Left renal pelvis (tissue), 4 donors: ENCODE data around the gene AKT2. TPM values are rescaled to one million over a fixed set of nuclear protein-coding genes. Genes with fewer than 3 reads are reported as not detected.

Experiments
- DNase-seq, 4 donors: peaks; one replicate each; pipeline ENCODE4 v3.0.0-alpha.2; 2013; ENCODE audit warnings: low read depth in 4 of 4, low spot score in 3 of 4
- polyA plus RNA-seq, 4 donors: library from polyadenylated mRNA; unstranded; fragments of 120-200 nt; gene quantifications; one replicate each; pipeline ENCODE4 v1.2.1, GENCODE V29; 2013; ENCODE audit not compliant: insufficient read length in 4 of 4

Gene AKT2
- polyA plus RNA-seq, 4 donors, result 139 to 203 (median 168) TPM

DNA sequence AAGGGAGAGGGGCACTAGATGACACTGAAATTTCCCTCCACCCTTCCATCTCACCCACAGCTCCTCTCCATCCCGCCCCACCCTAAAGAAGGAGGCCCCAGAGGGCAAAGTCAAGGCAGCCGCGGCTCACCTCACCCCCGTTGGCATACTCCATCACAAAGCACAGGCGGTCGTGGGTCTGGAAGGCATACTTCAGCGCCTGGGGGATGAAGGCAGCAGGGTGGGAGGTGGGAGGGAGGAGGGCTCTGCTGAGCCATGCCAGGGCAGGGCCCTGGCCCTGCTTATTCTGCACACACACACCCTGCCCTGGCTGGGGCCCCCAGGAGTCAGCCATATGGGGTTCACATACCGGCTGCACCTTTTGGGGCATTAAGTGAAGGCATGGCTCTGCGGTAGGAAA, 46.4 kb downstream of the AKT2 start:
- DNase-seq, result no peak

DNA sequence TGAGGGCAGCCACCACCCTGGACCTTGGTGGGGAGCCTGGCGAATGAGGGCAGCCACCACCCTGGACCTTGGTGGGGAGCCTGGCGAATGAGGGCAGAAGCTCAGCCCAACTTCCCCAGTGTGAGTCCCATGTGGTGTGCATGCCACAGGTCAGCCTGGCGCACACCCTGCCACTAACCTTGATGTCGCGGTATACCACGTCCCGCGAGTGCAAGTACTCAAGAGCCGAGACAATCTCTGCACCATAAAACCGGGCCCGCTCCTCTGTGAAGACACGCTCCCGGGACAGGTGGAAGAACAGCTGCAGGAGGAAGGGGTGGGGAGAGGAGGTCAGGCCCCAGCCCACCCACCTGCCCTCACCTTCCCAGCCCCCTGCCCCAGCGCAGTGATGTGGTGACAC, 47.4 kb downstream of the AKT2 start:
- no peak for DNase-seq

DNA sequence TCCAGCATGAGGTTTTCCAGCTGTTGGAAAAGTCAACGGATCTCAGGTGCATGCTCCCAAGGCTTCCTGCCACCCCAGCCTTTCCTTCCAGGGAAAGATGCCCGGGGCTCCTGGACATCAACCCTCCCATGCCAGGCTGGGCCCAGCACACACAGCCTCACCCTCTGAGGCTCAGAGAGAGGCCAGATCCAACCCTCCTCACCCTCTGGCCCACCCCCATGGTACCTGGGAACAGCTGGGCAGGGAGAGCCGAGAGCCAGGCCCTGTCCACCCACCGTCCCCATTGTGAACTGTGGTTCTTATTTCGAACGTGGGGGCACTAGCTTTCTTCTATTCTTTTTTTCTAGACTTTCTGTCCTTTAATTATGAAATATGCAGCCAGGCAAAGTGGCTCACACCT, 48.8 kb downstream of the AKT2 start:
- no peak for DNase-seq

DNA sequence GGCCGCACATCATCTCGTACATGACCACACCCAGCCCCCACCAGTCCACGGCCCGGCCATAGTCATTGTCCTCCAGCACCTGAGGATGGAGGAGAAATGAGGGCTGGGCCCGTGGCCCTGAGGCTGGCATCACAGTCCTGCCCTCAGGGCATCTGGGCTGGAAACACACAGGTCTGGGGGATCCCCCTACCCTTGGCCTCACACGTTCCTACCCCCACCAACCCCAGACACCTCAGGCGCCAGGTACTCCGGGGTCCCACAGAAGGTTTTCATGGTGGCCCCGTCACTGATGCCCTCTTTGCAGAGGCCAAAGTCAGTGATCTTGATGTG, 49.2 kb downstream of the AKT2 start:
- no peak for DNase-seq

DNA sequence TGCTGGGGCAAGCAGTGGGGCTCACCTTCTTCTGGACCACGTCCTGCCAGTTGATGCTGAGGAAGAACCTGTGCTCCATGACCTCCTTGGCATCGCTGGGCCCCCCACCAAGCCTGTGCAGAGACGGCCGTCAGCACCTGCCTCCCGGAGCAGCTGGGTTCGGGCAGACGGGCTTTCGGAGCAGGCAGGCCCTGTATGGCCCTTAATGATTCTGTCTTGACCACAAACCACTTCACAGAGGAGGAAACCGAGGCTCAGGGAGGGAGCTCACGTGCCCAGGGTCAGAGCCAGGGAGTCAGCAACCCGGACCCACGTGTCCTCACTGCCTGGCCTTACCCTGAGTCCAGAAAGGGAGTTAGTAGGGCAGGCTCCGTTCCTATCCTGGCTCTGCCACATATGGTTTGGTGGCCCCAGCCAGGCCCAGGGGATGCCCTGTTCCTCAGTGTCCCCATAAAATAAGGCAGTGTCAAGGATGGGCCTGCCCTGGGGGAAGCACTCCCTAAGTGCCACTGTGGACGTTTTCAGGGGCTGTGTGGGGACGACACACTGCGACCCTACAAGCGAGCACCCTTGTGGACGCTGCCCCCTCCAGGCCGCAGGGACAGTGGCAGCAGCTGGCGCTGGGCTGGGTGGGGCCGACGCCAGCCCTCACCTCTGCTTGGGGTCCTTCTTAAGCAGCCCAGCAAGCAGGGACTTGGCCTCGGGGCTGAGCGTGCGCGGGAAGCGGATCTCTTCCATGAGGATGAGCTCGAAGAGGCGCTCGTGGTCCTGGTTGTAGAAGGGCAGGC, 49.7 kb downstream of the AKT2 start:
- no peak for DNase-seq

DNA sequence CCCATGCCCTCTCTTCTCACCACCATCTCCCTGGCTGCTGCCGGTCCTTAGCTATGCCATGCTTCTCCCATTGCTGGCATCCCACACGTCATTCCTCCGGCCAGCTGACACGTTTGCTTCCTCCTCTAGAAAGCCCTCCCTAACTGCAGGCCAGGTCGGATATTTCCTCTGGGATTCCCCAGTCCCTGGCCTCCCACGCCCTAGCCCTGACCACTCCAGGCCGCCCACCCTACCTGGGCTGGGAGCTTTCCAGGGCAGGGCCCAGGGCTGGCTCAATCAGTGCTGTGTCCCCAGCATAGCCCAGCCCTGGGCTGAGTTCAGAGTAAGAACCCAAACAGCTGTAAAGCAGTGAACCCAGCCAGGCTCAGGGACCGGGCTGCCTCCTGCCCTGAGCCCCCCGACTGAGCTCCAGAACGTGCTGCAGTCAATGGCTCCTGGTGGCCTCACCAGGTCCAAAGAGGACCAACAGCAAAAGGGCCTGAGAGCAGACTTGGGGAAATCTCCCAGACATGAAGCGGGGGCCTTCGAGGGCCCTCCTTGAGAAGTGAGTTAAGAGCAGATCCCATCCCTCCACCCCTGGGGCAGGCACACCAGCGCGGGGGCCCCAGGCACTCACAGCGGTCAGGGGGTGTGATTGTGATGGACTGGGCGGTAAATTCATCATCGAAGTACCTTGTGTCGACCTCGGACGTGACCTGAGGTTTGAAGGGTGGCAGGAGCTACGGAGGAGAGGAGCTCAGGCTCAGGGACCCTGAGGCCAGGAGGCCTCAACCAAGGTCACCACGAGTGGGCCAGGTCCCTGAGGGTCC, 50.5 kb downstream of the AKT2 start:
- DNase-seq, result no peak

DNA sequence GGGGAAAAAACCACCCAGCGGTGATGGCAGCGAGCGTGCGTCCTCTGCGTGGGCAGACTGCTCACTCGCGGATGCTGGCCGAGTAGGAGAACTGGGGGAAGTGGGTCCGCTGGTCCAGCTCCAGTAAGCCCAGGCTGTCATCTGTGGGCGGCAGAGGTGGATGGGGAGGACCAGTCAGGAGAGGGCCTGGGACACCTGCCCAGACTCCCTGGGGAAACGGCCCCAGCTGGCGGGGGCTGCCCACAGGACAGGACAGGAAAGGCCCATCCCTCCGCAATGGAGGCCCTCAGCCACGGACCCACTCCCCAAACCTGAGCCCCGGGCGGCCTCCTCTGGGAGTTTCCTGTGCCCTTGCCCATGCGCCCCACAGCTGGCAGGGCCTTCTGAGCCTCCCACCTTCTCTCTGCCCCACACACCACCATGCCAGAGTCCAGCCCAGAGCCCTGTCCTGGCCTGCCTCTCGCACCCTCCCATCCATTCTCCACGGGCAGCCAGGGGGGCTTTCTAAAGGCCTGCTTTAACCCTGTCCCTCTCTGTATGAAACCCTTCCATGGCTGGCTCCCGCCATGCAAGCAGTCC, 51.2 kb downstream of the AKT2 start:
- no peak for DNase-seq

DNA sequence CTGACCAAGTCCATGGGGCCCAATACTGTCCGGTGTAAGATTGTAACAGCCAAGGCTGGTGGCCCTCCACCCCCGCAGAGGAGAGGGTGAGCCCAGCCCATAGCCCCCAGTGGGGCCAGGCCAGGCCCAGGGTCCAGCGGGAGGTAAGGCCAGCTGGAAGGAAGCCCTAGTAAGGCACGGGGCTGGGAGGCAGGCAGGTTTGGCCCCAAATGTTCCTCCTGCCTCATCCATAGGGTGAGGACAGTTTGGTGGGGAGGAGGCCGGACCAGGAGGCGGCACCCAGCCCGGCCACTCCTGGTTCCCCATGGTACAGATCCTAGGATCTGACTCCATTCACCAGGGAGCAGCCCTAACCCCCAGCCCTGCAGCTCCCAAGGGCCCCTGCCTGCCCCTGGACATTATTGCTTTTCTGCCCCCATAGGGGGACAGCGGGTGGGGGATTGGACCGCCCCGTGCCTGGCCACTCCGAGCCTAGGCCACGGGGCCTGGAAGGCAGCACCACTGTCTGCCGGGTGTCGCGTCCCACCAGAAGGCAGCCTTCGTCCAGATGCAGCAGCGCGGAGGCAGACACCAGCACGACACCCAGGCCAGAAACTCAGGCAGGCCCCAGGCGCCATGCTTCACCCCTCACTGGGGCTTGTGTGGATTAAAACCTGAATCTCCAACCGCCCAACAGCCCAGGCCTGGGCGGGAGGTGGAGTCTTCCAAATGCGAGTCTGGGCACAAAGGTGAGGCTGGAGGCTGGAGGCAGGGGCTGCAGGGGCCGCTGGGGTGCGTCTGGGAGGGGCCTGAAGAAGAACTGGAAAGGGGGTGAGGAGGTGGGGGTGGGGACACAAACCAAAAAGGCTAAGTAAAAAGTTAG, 52.0 kb downstream of the AKT2 start:
- DNase-seq, result no peak

DNA sequence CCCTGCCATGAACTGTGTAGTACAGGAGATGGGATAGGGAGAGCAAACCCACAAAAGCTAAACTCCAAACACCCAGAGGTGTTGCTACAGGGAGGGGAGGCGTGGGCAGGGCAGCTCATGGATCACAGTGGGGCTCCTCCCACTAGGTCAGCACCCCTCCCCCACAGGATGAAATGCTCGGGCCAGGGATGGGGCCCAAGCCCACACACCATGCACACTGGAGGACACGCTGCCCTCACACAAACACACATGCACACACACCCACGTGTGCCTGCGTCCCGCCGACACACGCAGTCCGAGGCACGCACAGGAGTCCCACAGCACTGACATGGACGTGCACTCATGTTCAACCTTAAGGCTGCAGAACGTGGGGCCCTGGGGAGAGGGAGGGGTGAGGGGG, 52.7 kb downstream of the AKT2 start:
- DNase-seq, result no peak

DNA sequence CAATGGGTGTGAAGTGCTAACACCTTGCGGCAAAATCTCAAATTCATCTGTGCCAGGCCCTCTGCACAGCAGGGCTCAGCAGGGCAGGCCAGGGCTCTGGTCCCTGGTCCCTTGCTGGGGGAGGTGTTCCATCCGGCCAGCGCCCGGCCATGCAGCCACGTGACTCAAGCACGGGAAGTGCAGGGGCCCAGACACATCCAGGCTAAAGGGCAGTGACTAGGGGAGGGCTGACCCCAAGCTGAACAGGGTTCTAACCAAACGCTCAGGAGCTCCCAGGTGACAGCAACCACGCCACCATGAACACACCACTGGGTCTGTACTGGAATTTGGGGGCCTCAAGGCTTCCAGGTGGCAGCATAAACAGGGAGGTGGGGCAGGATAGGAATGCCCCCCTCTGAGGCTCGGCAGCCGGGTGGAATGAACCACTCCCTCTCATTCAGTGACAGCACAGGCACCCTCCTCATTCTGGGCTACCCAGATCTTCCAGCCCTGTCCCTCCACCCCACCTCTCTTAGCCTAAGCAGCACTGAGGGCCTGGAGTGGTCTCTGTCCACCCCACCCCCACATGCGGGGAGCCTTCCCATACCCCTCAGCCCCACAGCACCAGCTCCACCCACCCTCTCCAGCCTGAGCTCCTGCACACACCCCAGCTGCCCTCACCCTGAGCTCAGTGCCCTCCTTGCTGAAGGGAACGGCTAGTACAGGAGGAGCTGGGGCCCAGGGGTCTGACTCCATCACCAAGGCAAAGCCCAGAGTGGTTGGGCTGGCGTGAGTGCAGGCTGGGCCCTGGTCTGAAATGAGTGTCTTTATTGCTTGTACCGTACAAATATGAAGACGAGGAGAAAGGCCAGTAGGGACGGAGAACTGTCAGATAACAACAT, 53.4 kb downstream of the AKT2 start:
- DNase-seq, result no peak

DNA sequence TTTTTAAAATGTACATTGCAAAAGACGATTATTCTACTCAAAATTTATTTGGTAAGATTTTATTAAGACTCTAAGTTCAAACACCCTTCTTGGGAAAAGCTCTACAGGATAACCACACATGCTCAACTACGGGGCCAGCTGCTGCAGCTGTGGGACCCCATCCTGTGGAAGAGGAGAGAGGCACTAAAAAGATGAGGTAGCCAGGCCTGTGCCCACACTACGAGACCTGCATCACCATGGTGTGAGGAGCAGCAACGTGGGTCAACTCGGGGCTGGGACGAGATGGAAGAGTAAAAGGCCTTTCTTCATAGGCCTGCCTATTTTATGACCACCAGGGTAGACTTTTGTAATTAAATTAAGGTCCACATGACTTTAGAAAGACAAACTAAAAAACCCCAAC, 54.1 kb downstream of the AKT2 start:
- no peak for DNase-seq

DNA sequence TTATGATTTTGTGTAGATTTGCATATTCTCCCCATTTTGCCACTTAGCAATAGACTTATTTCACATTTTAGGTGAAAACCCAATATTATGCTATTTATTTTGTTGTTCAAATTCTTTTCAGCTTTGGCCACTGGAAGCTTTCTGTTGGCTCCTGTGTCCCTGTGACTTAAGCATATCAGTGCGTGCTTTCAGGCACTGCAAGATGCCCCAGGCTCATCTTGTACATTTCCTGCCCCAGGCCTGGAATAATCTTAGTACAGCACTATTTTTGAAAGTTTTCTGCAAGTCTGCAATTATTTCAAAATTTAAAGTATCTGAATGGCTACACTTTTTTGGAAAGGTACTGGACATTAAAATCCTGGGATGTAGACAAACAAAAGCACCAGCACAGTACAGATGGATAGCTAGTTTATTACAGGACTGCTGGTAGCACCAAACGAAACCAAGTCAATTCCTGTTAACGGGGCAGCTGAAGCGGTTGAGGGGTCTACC, 55.2 kb downstream of the AKT2 start:
- no peak for DNase-seq

DNA sequence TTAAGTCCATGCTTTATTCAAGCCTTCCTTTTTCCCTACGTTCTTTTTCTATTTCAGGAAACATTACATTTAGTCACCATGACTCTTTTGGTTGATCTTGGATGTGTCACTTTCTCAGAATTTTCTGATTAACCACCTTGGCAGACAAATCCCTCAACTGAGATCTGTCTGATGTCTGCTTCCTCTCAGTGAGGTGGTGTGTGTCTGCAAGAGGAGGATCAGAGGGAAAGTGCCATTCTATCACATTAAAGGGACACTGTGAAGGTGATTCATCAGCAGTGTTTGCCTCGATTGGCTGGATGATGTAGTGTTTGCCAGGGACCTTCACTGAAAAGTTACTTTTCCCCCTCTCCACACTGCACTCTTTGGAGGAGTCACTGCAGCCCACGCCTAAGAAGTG, 55.7 kb downstream of the AKT2 start:
- DNase-seq, result no peak

DNA sequence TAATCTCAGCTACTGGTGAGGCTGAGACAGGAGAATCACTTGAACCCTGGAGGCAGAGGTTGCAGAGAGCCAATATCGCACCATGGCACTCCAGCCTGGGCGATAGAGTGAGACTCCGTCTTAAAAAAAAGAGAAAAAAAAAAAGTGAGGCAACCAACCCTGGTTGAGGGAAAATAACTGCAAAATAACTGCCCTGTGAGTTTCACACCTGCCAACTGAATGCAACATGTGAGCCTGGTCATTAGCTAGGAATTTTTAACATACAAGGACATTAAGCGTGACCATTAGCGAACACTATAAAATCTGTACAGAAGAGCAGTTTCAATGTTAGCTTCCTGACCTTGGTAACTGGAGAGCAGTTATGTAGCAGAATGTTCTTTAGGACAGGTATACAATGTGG, 56.3 kb downstream of the AKT2 start:
- DNase-seq, result no peak

DNA sequence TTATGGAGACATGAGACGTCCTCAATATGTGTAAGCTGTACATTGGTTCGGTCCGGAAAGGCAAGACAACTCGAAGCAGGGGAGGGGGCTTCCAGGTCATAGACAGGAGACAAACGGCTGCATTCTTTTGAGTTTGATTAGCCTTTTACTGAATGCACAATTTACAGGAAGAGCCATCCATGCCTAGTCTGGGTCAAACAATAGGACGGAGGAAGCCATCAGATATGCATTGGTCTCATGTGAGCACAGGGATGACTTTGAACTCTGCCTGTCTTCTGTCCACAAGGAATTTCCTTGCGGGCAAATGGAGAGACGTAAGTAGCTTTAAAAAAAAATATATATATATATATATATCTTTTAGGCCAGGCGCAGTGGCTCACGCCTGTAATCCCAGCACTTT, 56.8 kb downstream of the AKT2 start:
- DNase-seq, result no peak

DNA sequence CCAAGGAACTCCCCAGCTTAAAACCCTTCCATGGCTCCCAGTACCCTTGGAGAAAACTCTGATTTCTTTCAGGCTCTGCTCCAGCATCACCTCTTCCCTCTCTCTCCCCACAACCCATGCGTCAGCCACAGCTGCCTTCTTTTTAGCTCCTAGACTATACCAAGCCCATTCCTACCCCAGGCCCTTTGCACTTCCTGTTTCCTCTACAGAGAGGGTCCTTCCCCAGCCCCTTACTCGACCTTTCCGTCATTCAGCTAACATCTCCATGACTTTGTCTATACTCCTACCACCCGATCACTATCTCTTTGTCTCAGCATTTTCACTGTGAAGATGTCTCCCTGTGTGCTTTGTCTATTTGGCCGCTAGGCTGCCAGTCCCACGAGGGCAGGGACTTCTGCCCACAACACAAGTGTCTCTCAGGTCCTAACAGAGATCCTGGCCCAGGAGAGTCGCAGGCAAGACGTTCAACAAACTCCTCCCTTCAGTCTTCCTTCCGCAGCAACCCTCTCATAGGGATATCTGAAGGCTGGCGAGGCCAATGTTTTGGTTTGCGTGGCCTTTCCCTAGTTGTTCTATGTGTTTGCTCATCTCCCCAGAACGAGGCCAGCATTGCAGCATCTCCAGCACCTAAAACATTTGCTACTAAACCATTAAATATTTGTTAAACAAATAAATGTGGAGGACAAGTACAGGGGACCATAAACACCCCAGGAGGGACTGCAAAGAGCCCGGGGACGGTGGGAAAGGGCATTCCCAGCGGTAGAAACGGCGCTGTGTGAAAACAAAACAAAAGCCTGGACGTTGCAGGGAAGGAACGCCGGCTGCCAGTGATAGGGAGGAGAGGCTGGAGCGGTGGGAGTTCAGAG, 59.5 kb downstream of the AKT2 start:
- no peak for DNase-seq

DNA sequence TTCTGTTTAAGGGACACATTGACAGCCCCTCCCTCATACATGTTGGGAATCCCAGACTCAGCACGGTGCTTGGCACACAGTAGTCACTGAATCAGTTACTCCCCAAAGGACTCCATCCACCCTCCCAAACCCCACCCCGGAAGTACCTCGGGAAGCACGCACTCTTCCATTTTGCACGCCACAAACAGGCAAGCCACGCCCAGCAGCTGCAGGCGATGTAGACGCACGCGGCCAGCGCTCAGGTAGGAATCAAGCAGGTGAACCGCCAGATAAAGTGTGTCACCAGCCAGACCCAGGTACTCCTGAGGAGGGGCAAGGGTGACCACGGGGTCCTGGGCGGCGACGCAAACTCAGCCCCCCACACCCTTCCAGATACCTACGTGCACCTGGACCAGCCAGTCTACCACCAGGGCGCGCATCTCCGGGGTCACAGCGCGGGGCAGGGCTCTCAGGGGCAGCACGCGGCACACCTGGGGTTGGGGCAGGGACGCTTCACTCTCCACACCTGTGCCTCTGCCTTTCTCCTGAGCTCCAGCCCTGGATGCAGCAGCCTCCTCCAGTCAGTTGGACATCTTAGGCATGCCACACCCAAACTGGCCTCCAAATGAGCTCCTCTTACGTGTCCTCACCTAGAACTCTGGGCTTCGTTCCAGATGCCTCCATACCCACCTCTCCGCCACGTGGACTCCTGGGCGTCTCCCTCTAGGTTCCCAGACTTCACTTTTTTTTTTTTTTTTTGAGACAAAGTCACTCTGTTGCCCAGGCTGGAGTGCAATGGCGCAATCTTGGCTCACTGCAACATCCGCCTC, 60.6 kb downstream of the AKT2 start:
- no peak for DNase-seq
